Pancreas (tissue), 10 donors: Measurements from ENCODE around the gene DLGAP1. TPM values are rescaled to one million over a fixed set of nuclear protein-coding genes. Genes with fewer than 3 reads are reported as not detected.

Experiments used
- ATAC-seq, 4 donors: fragments of 200-7000 bp; cut with Tn5 transposase; one replicate each; pipeline versions ENCODE4 v1.8.0 to v1.9.1; 2020; ENCODE audit warnings: mild to moderate bottlenecking in 4 of 4, moderate library complexity in 4 of 4
- DNase-seq, 6 donors: peaks; one replicate each; pipeline ENCODE4 v3.0.0-alpha.2; 2020
- FAIRE-seq: peaks from 2 replicates; lab custom pipeline; 2012; peaks lifted over from hg19 to GRCh38; lab: Jason Lieb, UNC
- H3K27ac ChIP-seq, 4 donors: fragments of 200-600 bp; sonication (generic); 1 replicate in 3 of 4; 2 replicates in 1 of 4; pipeline versions ENCODE4 v1.5.0 to v1.8.0; 2020
- H3K27me3 ChIP-seq, 4 donors: fragments of 200-600 bp; one replicate each; pipeline ENCODE4 v1.8.0; 2021
- H3K36me3 ChIP-seq, 3 donors: fragments of 200-600 bp; sonication (generic) in 1 of 3; one replicate each; pipeline versions ENCODE4 v1.5.0 to v1.8.0; 2020 to 2021
- H3K4me1 ChIP-seq, 3 donors: fragments of 200-600 bp; one replicate each; pipeline ENCODE4 v1.8.0; 2021
- H3K4me3 ChIP-seq, 4 donors: fragments of 200-600 bp; sonication (generic) in 2 of 4; one replicate each; pipeline versions ENCODE4 v1.5.0 to v1.8.0; 2020 to 2021
- H3K9me3 ChIP-seq, 4 donors: fragments of 200-600 bp; one replicate each; pipeline ENCODE4 v1.8.0; 2021
- CTCF ChIP-seq, 4 donors: fragments of 200-600 bp; sonication (generic) in 3 of 4; IDR thresholded peaks; one replicate each; pipeline versions ENCODE4 v1.5.0 to v1.8.0; 2021; ENCODE audit warnings: antibody characterized with exemption in 4 of 4
- WGBS, 2 donors: extraction: QIAGEN DNeasy Blood & Tissue Kit; methylation state at CpG; one replicate each; pipeline ENCODE4 v1.1.7; 2013; 5-methylcytosine and 5-hydroxymethylcytosine counted together
- intact Hi-C, 3 donors: fragments of 100-400 bp; cut with DNase I; formaldehyde crosslinking; loops; one replicate each; pipeline versions ENCODE4 v1.11.1 to v1.14.2; 2022
- polyA plus RNA-seq, 2 donors: library from polyadenylated mRNA; stranded (reverse); fragments of 200-250 nt; gene quantifications; one replicate each; pipeline ENCODE4 v1.2.3, GENCODE V29; 2013
- total RNA-seq, 6 donors: library from RNA; stranded (reverse); fragmentation: NEBNext Ultra II Directional in 4 of 6; extraction: Animal tissue kit (Norgen Biotek cat#: 25700) in 4 of 6; gene quantifications; one replicate each; pipeline versions ENCODE4 v1.2.1 to v1.2.4, GENCODE V29; 2021 to 2023
- donor health status: healthy with polysubstance abuse.
- donor health status: DM: no; HTN: no; CAD: no; lungs with moderate emphysema.
- donor health status: DM: no; HTN: no; CAD: no.
- donor health status: control.
- donor health status: control.
- donor health status: Bipolar disorder and iron deficiency.
- donor health status: DM: yes; HTN: yes; CAD: no.
- donor health status: DM: no; HTN: no; CAD: no.
- donor health status: DM: no; HTN: no; CAD: no.
- donor health status: DM: yes; HTN: yes; CAD: no.

DLGAP1 gene
- total and polyA plus RNA-seq, 8 donors: 0.12 to 0.62 (median 0.30) TPM; not detected in 2

GRCh38 chr18:3713708-3714107 lies 741.4 kb downstream of the DLGAP1 start:
- WGBS, 2 donors: 89 to 95% methylated on average over 8 of the region's 8 CpGs
- Histone ChIP-seq H3K27ac (no peak overlapping the region), H3K4me3 (no peak overlapping the region), H3K27me3 (no peaks in the 10 kb centered on the region), H3K9me3 (no peaks in the 10 kb centered on the region), H3K4me1 (peaks cover 0 to 13% (median 7%) of the 10 kb centered on the region in 3 donors), H3K36me3 (no peaks in the 10 kb centered on the region)
- DNase-seq (no peak), ATAC-seq (no peak), FAIRE-seq (no peak)
- intact Hi-C loops: no loop called here
- TF ChIP-seq CTCF (IDR thresholded peaks at IDR 0.05): no peak

GRCh38 chr18:3713166-3713565 lies 741.9 kb downstream of the DLGAP1 start:
- FAIRE-seq: no peak
- Histone ChIP-seq H3K36me3 (no peaks in the 10 kb centered on the region), H3K4me3 (no peak overlapping the region), H3K27ac (no peak overlapping the region), H3K4me1 (peaks cover 0 to 13% (median 7%) of the 10 kb centered on the region in 3 donors), H3K9me3 (no peaks in the 10 kb centered on the region), H3K27me3 (no peaks in the 10 kb centered on the region)
- DNase-seq: peak in 1 of 6 donors; percentile 13
- WGBS, 2 donors: 23 to 28% methylated on average over 4 of the region's 4 CpGs
- no peak for ATAC-seq
- intact Hi-C loops: no loop called here
- TF ChIP-seq CTCF (IDR thresholded peaks at IDR 0.05): no peak

- no peaks in the 10 kb centered on the region for H3K27me3 ChIP-seq
- no peak overlapping the region for H3K4me3 ChIP-seq
- ATAC-seq (no peak), DNase-seq (no peak), FAIRE-seq (no peak)
- intact Hi-C loops: no loop called here
- H3K36me3 ChIP-seq: no peaks in the 10 kb centered on the region
- H3K9me3 ChIP-seq: no peaks in the 10 kb centered on the region
- H3K4me1 ChIP-seq: peaks cover 0 to 13% (median 7%) of the 10 kb centered on the region in 3 donors
- 82% methylated on average over 5 of the region's 5 CpGs for WGBS, 2 donors
- no peak overlapping the region for H3K27ac ChIP-seq
- no peak for TF ChIP-seq CTCF (IDR thresholded peaks at IDR 0.05)
Measured at GRCh38 chr18:3712491-3712890, 742.6 kb downstream of the DLGAP1 start.

GRCh38 chr18:3710712-3711301 lies 744.3 kb downstream of the DLGAP1 start:
- TF ChIP-seq CTCF (IDR thresholded peaks at IDR 0.05): no peak
- no peak for FAIRE-seq
- 7 to 12% methylated on average over 8 of the region's 8 CpGs for WGBS, 2 donors

GRCh38 chr18:3709205-3709604 lies 745.9 kb downstream of the DLGAP1 start:
- no peak for TF ChIP-seq CTCF (IDR thresholded peaks at IDR 0.05)
- ATAC-seq: no peak
- intact Hi-C loops: loop anchor here in 1 of 3 donors (10.0 kb wide), 2 partner anchors 166 to 286 kb away; no protein-coding TSS in a partner anchor
- Histone ChIP-seq H3K4me3 (no peak overlapping the region), H3K27ac (peak overlapping the region in 1 of 4 donors; percentile 79), H3K9me3 (no peaks in the 10 kb centered on the region), H3K4me1 (peaks cover 0 to 13% (median 7%) of the 10 kb centered on the region in 3 donors), H3K27me3 (no peaks in the 10 kb centered on the region), H3K36me3 (no peaks in the 10 kb centered on the region)
- FAIRE-seq: no peak
- WGBS, 2 donors: 63 to 79% methylated on average over 4 of the region's 4 CpGs
- no peak for DNase-seq

More at GRCh38 chr18:3710712-3711301, 744.3 kb downstream of the DLGAP1 start:
- Histone ChIP-seq H3K4me3 (no peak overlapping the region), H3K27me3 (no peaks in the 10 kb centered on the region), H3K36me3 (no peaks in the 10 kb centered on the region), H3K9me3 (no peaks in the 10 kb centered on the region), H3K27ac (peak overlapping the region; percentile 28 to 79 (median 48)), H3K4me1 (peaks cover 0 to 13% (median 7%) of the 10 kb centered on the region in 3 donors)
- ATAC-seq (peak; percentile 92 to 96 (median 94)), DNase-seq (peak in 5 of 6 donors; percentile 56 to 81 (median 69))
- intact Hi-C loops: no loop called here
